ENCODE data around the gene SP4.

Gene SP4

GRCh38 chr7:21448974-21449373, 21.1 kb downstream of the SP4 start:
- DNase-seq, result no peak

GRCh38 chr7:21450076-21450475, 22.2 kb downstream of the SP4 start:
- DNase-seq, result no peak

DNA sequence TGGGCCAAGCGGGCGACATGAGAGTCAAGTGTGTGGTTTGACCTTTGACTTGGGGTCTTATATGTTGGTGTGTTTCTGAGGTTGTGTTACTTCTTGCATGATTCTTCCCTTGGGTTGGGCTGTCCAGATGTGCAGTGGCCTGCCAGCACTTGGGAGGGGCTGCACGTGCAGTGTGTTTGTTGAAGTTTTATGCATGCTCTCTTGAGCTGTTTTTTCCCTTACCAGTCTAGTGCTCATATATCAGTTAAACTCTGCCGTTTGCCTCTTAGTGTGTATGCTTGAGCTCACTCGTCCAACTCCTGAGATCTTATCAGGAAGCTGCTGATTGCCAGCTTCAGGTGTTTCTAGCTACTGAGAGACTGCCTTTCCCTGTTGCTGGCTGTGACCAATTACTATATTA, 23.1 kb downstream of the SP4 start:
- DNase-seq, result no peak

DNA sequence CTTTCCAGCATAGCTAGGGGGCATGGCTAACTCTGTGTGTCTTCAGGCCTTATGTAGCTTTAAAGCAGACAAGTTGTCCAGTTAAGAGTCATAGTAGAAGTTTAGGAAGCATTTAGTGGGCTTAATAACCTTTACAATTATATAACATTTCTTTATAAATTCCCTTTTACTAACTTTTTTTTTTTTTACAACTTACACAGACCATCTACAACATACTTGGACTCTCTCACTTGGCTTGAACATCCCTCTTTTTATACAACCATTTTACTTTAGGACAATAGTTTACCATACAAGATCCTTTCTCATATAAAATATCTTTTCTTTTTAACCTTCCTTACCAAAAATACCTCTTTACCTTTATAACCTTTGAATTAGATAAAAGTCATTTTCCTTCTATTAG, 26.3 kb downstream of the SP4 start:
- DNase-seq, result no peak

DNA sequence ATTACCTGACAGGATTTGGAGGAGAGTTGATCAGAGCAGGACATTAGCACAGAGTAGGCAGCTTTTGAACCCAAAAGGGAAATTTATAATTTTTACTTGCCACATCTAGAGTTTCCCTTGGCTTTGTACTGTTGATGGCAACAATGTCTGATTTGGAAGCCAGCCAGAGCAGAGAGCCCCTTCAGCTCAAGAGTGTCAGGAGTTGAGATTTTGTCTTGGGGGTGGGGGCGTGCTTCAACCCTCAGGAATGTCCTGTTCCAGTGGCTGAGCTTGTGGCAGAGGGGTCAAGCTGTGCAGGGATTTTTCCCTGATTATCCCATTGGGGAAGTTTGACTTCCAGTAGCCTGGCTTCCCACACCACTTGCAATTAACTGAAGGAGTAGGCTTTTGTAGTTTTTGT, 27.0 kb downstream of the SP4 start:
- DNase-seq, result no peak

DNA sequence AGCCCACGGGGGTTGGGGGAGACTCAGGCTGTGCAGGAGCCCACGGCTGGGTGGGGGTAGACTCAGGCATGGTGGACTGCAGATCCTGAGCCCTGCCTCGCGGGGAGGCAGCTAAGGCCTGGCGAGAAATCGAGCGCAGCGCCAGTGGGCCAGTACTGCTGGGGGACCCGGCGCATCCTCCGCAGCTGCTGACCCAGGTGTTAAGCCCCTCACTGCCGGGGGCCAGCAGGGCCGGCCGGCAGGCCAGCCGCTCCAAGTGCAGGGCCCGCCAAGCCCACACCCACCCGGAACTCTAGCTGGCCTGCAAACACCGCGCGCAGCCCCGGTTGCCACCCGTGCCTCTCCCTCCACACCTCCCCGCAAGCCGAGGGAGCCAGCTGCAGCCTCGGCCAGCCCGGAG, 33.4 kb downstream of the SP4 start:
- no peak for DNase-seq

GRCh38 chr7:21462081-21462480, 34.2 kb downstream of the SP4 start:
- no peak for DNase-seq

DNA sequence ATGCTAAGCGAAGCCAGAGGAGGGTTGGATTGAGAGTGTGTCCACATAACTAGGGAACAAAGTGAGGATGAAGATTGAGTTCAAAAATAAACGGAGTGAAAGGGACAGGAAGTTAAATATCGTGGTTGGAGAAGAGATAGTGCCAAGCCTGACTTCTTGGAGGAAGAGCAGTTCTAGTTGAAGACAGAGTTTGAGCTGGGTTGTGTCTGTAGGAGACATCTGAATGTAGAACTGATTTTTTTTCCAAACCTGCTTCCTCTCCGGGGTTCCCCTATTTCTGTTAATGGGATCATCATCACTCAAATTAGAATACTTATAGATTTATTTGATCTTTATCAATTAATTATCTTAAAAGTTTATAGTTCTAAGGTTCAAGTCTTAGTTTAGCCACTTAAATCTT, 35.6 kb downstream of the SP4 start:
- no peak for DNase-seq

DNA sequence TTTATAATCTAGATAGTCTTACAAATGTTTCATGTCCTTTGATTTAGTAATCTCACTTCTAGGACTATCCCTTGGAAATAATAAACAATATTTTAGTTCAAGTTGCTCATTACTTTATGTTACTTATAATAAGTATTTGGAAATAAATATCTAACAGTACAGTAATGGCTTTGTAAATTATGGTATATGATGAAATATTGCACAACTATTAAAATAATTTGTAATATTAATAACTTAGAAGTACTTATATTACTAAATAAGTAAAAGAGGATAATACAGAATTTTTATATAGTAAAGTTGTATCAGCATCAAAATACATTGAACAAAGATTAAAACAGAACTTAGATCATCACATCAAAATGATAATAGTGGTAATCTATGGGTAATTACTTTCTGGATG, 41.1 kb downstream of the SP4 start:
- DNase-seq, result no peak

- no peak for DNase-seq
Observed at GRCh38 chr7:21469894-21470293, 42.0 kb downstream of the SP4 start.

- no peak for DNase-seq
Observed at GRCh38 chr7:21472029-21472428, 44.1 kb downstream of the SP4 start.

- no peak for DNase-seq
Observed at GRCh38 chr7:21476429-21476828, 48.5 kb downstream of the SP4 start.

DNA sequence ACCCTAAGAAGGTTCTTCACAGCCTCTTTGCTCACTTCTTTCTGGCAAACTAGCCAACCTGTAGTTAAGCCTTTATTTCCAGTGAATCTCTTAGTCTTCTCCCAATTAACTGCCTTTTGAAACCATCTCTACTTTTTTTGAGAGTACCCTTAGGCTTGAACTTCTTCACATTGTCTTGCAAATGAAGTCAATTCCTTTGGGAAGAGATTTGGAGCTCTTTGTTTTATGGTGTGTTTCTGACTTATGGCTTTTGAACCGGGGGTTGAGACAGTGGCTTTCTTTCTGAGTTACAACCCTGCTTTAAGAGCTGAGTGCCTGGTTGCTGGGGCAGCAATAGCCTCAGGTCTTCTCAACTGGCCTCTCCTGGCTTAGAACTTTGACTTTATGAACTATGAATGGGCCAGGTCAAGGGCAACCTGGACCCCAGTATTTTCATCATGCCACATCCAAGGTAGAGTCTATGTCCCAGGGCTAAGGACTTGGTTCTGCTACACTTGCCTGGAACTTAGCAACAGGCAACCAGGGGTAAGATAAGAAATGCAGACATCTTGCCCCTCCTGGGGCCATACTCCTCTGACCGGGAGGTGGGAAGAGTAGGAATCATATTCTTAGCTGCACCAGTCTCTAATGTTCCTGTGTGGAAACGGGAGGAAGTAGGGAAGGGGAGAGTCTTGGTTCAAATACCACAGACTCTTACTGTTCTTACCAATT, 53.0 kb downstream of the SP4 start:
- DNase-seq, result no peak

DNA sequence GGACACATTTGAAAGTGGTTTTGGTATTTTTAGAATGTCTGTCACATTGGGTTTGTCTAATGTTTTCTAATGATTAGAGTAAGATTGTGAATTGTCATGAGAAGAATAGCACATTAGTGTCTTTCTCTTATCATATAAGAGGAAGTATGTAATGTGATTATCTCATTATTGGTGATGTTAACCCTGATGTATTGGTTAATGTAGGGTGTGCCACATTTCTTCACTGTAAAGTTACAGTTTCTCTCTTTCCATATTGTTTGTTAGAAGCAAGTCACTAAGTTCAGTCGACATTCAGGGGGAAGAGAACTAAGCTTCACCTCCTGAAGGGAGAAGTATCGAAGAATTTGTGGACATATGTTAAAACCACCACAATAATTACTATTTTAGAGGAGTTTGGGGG, 58.6 kb downstream of the SP4 start:
- DNase-seq, result no peak

- DNase-seq, result no peak
Observed at GRCh38 chr7:21495731-21496130, 67.8 kb downstream of the SP4 start.

- peak in 1 of 2 experiments; percentile 42 for DNase-seq
Observed at GRCh38 chr7:21497072-21497471, 69.2 kb downstream of the SP4 start.

DNA sequence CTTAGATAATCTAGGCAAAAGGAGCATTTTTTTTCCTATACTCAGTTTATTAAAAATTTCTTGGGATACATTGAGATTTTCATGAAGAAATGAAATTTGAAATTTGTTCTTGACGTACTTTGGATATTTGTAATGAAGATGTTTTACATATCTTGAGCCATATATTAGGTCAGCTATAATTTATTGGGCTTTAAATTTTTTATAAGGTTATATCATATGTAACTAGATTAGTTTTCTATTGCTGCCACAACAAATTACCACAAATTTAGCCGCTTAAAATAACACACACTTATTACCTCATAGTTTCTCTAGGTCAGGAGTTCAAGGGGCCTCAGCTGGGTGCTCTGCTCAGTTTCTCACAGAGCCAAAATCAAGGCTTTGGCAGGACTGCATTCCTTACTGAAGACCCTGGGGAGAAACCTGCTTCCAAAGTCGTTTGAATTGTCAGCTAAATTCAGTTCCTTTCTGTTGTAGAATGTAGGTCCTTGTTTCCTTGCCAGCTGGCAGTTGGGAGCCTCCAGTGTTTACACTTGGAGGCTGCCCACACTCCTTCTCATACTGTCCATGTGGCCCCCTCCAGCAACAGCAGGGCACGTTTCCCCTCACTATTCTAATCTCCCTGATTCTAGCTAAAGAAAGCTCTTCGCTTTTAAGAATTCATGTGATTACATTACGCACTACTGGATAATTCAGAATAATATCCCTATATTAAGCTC, 72.4 kb downstream of the SP4 start:
- DNase-seq, result no peak

DNA sequence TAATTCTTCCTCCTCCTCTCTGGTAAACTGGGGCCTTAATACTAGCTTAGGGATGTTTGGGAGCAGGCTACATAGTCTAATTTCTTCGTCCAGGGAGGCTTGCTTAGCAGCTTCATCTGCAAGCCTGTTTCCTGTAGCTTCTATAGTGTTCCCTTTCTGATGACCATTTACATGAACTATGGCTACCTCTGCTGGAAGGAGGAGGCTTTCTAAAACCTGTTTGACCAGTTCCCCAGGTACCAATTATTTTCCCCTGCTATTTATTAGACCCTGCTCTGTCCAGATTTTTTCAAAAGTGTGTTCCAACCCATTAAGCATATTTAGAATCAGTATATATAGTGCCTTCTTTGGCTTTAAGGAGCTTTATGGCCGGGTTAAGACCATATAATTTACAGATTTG, 76.1 kb downstream of the SP4 start:
- DNase-seq, result no peak

- DNase-seq, result peak in 1 of 2 experiments; percentile 21
Observed at GRCh38 chr7:21507627-21508343, 79.9 kb downstream of the SP4 start.

GRCh38 chr7:21508538-21508937, 80.7 kb downstream of the SP4 start:
- DNase-seq, result no peak

GRCh38 chr7:21514062-21514461, 86.2 kb downstream of the SP4 start:
- DNase-seq, result no peak

- DNase-seq, result no peak
Observed at GRCh38 chr7:21524680-21525079, 96.8 kb downstream of the SP4 start.

- peak in 1 of 2 experiments; percentile 37 for DNase-seq
Observed at GRCh38 chr7:21526007-21526406, 98.1 kb downstream of the SP4 start.

DNA sequence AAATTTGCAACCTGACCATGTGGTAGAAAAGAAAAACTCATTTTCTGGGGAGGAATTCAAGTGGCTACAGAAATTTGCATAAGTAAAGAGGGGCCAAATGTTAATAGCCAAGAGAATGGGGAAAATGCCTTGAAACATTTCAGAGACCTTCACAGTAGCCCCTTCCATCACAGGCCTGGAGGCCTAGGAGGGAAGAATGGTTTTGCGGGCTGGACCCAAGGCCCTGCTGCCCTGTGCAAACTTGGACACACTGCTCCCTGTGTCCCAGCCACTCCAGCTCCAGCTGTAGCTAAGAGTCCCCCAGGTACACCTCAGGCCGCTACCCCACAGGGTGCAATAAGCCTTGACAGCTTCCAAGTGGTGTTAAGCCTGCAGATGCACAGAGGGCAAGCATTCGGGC, 98.6 kb downstream of the SP4 start:
- DNase-seq, result no peak

Measured in SW 1271 (cell line).